ENCODE data around the gene UBASH3A.

DNA sequence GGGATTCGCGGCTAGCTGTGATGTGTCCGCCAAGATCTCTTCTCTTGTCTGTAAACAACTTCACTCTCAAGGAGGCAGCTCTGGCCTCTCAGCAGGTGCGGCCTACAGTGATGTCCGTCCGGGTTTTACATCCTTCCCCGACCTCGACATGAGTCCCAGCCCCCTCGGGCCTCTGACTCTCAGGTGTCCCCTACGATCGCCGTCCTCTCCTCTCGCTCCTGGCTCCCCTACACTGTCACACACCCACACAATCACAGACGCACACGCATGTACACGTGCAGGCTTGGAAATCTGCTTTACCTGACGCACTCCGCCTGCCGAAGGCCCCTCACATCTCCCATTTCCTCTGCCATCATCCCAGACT, 93.1 kb downstream of the UBASH3A start:
- TF ChIP-seq POLR2A (IDR thresholded peaks at IDR 0.05) (no peak), POLR2AphosphoS5 (IDR thresholded peaks at IDR 0.05) (no peak)
- TF ChIP-seq, protein P1, sequence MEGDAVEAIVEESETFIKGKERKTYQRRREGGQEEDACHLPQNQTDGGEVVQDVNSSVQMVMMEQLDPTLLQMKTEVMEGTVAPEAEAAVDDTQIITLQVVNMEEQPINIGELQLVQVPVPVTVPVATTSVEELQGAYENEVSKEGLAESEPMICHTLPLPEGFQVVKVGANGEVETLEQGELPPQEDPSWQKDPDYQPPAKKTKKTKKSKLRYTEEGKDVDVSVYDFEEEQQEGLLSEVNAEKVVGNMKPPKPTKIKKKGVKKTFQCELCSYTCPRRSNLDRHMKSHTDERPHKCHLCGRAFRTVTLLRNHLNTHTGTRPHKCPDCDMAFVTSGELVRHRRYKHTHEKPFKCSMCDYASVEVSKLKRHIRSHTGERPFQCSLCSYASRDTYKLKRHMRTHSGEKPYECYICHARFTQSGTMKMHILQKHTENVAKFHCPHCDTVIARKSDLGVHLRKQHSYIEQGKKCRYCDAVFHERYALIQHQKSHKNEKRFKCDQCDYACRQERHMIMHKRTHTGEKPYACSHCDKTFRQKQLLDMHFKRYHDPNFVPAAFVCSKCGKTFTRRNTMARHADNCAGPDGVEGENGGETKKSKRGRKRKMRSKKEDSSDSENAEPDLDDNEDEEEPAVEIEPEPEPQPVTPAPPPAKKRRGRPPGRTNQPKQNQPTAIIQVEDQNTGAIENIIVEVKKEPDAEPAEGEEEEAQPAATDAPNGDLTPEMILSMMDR (IDR thresholded peaks at IDR 0.05): no peak
